Measurements from ENCODE around the gene MIOX.

- no peak for TF ChIP-seq POLR2AphosphoS5 (IDR thresholded peaks at IDR 0.05)
- TF ChIP-seq EP300 (conservative IDR thresholded peaks at IDR 0.05; ENCODE audit: poor library complexity, severe bottlenecking): no peak
- no peak for TF ChIP-seq EZH2 (IDR thresholded peaks at IDR 0.05; ENCODE audit: borderline replicate concordance, insufficient read depth, low read length, poor library complexity, severe bottlenecking)
- no peak for TF ChIP-seq CTCF (IDR thresholded peaks at IDR 0.05; ENCODE audit: poor library complexity, severe bottlenecking)
These were observed 27.6 kb upstream of the MIOX start for GRCh38 chr22:50459016-50459415.
